Pancreas (tissue), 10 donors: ENCODE results near the gene DSE. TPM values are rescaled to one million over a fixed set of nuclear protein-coding genes. Genes with fewer than 3 reads are reported as not detected.

Source experiments
- ATAC-seq, 4 donors: fragments of 200-7000 bp; cut with Tn5 transposase; one replicate each; pipeline versions ENCODE4 v1.8.0 to v1.9.1; 2020; ENCODE audit warnings: mild to moderate bottlenecking in 4 of 4, moderate library complexity in 4 of 4
- DNase-seq, 6 donors: peaks; one replicate each; pipeline ENCODE4 v3.0.0-alpha.2; 2020
- FAIRE-seq: peaks from 2 replicates; lab custom pipeline; 2012; peaks lifted over from hg19 to GRCh38; lab: Jason Lieb, UNC
- H3K27ac ChIP-seq, 4 donors: fragments of 200-600 bp; sonication (generic); 1 replicate in 3 of 4; 2 replicates in 1 of 4; pipeline versions ENCODE4 v1.5.0 to v1.8.0; 2020
- H3K27me3 ChIP-seq, 4 donors: fragments of 200-600 bp; one replicate each; pipeline ENCODE4 v1.8.0; 2021
- H3K36me3 ChIP-seq, 3 donors: fragments of 200-600 bp; sonication (generic) in 1 of 3; one replicate each; pipeline versions ENCODE4 v1.5.0 to v1.8.0; 2020 to 2021
- H3K4me1 ChIP-seq, 3 donors: fragments of 200-600 bp; one replicate each; pipeline ENCODE4 v1.8.0; 2021
- H3K4me3 ChIP-seq, 4 donors: fragments of 200-600 bp; sonication (generic) in 2 of 4; one replicate each; pipeline versions ENCODE4 v1.5.0 to v1.8.0; 2020 to 2021
- H3K9me3 ChIP-seq, 4 donors: fragments of 200-600 bp; one replicate each; pipeline ENCODE4 v1.8.0; 2021
- CTCF ChIP-seq, 4 donors: fragments of 200-600 bp; sonication (generic) in 3 of 4; IDR thresholded peaks; one replicate each; pipeline versions ENCODE4 v1.5.0 to v1.8.0; 2021; ENCODE audit warnings: antibody characterized with exemption in 4 of 4
- WGBS, 2 donors: extraction: QIAGEN DNeasy Blood & Tissue Kit; methylation state at CpG; one replicate each; pipeline ENCODE4 v1.1.7; 2013; 5-methylcytosine and 5-hydroxymethylcytosine counted together
- intact Hi-C, 3 donors: fragments of 100-400 bp; cut with DNase I; formaldehyde crosslinking; loops; one replicate each; pipeline versions ENCODE4 v1.11.1 to v1.14.2; 2022
- polyA plus RNA-seq, 2 donors: library from polyadenylated mRNA; stranded (reverse); fragments of 200-250 nt; gene quantifications; one replicate each; pipeline ENCODE4 v1.2.3, GENCODE V29; 2013
- total RNA-seq, 6 donors: library from RNA; stranded (reverse); fragmentation: NEBNext Ultra II Directional in 4 of 6; extraction: Animal tissue kit (Norgen Biotek cat#: 25700) in 4 of 6; gene quantifications; one replicate each; pipeline versions ENCODE4 v1.2.1 to v1.2.4, GENCODE V29; 2021 to 2023
- donor health status: healthy with polysubstance abuse.
- donor health status: DM: no; HTN: no; CAD: no; lungs with moderate emphysema.
- donor health status: DM: no; HTN: no; CAD: no.
- donor health status: control.
- donor health status: control.
- donor health status: Bipolar disorder and iron deficiency.
- donor health status: DM: yes; HTN: yes; CAD: no.
- donor health status: DM: no; HTN: no; CAD: no.
- donor health status: DM: no; HTN: no; CAD: no.
- donor health status: DM: yes; HTN: yes; CAD: no.

DSE gene
- total and polyA plus RNA-seq, 8 donors, result 1.7 to 19.2 (median 2.8) TPM

GRCh38 chr6:116445102-116445501, 74.4 kb downstream of the DSE start:
- TF ChIP-seq CTCF (IDR thresholded peaks at IDR 0.05), result no peak
- FAIRE-seq, result no peak
- 59 to 61% methylated on average over 5 of the region's 5 CpGs for WGBS, 2 donors
- H3K4me1 ChIP-seq, result peaks cover 0 to 3% (median 0%) of the 10 kb centered on the region in 3 donors
- H3K27ac ChIP-seq, result no peak overlapping the region
- DNase-seq, result no peak
- ATAC-seq, result no peak
- H3K9me3 ChIP-seq, result no peaks in the 10 kb centered on the region
- H3K36me3 ChIP-seq, result no peaks in the 10 kb centered on the region
- H3K4me3 ChIP-seq, result no peak overlapping the region
- H3K27me3 ChIP-seq, result no peaks in the 10 kb centered on the region
- intact Hi-C loops, result no loop called here

GRCh38 chr6:116446399-116446798, 75.7 kb downstream of the DSE start:
- intact Hi-C loops, result no loop called here

GRCh38 chr6:116447052-116447451, 76.3 kb downstream of the DSE start:
- peak overlapping the region in 1 of 4 donors; percentile 13 for H3K27ac ChIP-seq
- WGBS, 2 donors, result 45 to 52% methylated on average over 3 of the region's 3 CpGs
- intact Hi-C loops, result no loop called here
- peaks cover 0 to 12% (median 11%) of the 10 kb centered on the region in 3 donors for H3K4me1 ChIP-seq
- DNase-seq, result no peak
- no peak for TF ChIP-seq CTCF (IDR thresholded peaks at IDR 0.05)
- no peak overlapping the region for H3K4me3 ChIP-seq
- no peaks in the 10 kb centered on the region for H3K9me3 ChIP-seq
- no peaks in the 10 kb centered on the region for H3K27me3 ChIP-seq
- no peak for ATAC-seq
- no peaks in the 10 kb centered on the region for H3K36me3 ChIP-seq
- FAIRE-seq, result no peak

More at GRCh38 chr6:116446399-116446798, 75.7 kb downstream of the DSE start:
- DNase-seq (no peak), FAIRE-seq (no peak), ATAC-seq (peak in 2 of 4 donors; percentile 19 to 40)
- no peak for TF ChIP-seq CTCF (IDR thresholded peaks at IDR 0.05)
- H3K4me3 ChIP-seq, result no peak overlapping the region
- H3K27ac ChIP-seq, result no peak overlapping the region
- H3K27me3 ChIP-seq, result no peaks in the 10 kb centered on the region
- no peaks in the 10 kb centered on the region for H3K9me3 ChIP-seq
- WGBS, 2 donors, result 70 to 86% methylated on average over 1 of the region's 1 CpG
- no peaks in the 10 kb centered on the region for H3K36me3 ChIP-seq
- peaks cover 0 to 11% (median 6%) of the 10 kb centered on the region in 3 donors for H3K4me1 ChIP-seq

- Histone ChIP-seq H3K36me3 (no peaks in the 10 kb centered on the region), H3K9me3 (no peaks in the 10 kb centered on the region), H3K4me3 (no peak overlapping the region), H3K27me3 (no peaks in the 10 kb centered on the region), H3K4me1 (peaks cover 0 to 14% (median 11%) of the 10 kb centered on the region in 3 donors), H3K27ac (peak overlapping the region in 1 of 4 donors; percentile 13)
- ATAC-seq (peak in 3 of 4 donors; percentile 29 to 71 (median 52)), FAIRE-seq (no peak), DNase-seq (peak in 1 of 6 donors; percentile 20)
- TF ChIP-seq CTCF (IDR thresholded peaks at IDR 0.05), result no peak
- 25 to 26% methylated on average over 2 of the region's 2 CpGs for WGBS, 2 donors
- intact Hi-C loops, result no loop called here
Observed at GRCh38 chr6:116447496-116448011, 76.8 kb downstream of the DSE start.

GRCh38 chr6:116449565-116449964, 78.8 kb downstream of the DSE start:
- whole genome bisulfite sequencing, 2 donors, result 75 to 76% methylated on average over 1 of the region's 1 CpG
- Histone ChIP-seq H3K4me1 (peaks cover 0 to 14% (median 11%) of the 10 kb centered on the region in 3 donors), H3K36me3 (no peaks in the 10 kb centered on the region), H3K27ac (no peak overlapping the region), H3K9me3 (no peaks in the 10 kb centered on the region), H3K4me3 (no peak overlapping the region), H3K27me3 (no peaks in the 10 kb centered on the region)
- no peak for TF ChIP-seq CTCF (IDR thresholded peaks at IDR 0.05)
- intact Hi-C loops, result no loop called here
- FAIRE-seq (no peak), DNase-seq (no peak), ATAC-seq (no peak)
